ENCODE data around the gene PAOX.
"Not testable (repeated sequence)": the region's sequence is repeated elsewhere in the genome, so short reads cannot be mapped to it uniquely, and the experiment has no call there.

Gene PAOX

GRCh38 chr10:133403784-133404183 lies 24.7 kb downstream of the PAOX start:
- DNase-seq: no peak

DNA sequence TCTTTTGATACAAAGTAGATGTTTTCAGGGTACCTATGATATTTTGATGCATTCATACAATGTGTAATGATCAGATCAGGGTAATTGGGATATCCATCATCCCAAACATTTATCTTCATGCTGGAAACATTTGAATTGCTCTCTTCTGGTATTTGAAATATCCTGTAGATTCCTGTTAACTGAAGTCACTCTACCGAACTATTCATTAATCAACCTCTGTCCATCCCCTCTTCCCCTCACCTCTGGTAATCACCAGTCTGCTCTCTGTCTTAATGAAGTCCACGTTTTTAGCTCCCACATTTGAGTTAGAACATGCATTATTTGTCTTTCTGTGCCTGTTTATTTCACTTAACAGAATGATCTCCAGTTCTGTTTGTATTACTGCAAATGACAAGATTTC lies 26.2 kb downstream of the PAOX start:
- DNase-seq: no peak

DNA sequence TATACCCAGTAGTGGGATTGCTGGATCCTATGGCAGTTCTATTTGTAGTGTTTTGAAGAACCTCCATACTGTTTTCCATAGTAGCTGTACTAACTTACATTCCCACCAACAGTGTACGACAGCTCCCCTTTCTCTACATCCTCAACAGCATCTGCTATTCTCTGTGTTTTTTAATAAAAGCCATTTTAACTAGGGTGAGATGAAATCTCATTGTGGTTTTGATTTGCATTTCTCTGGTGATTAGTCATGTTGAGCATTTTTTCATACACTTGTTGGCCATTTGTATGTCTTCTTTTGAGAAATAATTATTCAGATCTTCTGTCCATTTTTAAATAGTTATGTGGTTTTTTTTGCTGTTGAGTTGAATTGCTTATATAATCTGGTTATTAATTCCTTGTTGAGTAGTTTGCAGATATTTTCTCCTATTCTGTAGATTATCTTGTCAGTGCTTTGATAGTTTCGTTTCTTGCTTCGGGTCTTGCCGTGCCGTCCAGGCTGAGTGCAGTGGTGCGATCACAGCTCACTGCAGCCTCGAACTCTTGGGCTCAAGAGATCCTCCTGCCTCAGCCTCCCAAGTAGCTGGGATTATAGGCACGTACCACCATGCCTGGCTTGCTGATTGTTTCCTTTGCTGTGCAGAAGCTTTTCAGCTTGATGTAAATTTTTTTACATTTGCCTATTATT lies 26.9 kb downstream of the PAOX start:
- no peak for DNase-seq

DNA sequence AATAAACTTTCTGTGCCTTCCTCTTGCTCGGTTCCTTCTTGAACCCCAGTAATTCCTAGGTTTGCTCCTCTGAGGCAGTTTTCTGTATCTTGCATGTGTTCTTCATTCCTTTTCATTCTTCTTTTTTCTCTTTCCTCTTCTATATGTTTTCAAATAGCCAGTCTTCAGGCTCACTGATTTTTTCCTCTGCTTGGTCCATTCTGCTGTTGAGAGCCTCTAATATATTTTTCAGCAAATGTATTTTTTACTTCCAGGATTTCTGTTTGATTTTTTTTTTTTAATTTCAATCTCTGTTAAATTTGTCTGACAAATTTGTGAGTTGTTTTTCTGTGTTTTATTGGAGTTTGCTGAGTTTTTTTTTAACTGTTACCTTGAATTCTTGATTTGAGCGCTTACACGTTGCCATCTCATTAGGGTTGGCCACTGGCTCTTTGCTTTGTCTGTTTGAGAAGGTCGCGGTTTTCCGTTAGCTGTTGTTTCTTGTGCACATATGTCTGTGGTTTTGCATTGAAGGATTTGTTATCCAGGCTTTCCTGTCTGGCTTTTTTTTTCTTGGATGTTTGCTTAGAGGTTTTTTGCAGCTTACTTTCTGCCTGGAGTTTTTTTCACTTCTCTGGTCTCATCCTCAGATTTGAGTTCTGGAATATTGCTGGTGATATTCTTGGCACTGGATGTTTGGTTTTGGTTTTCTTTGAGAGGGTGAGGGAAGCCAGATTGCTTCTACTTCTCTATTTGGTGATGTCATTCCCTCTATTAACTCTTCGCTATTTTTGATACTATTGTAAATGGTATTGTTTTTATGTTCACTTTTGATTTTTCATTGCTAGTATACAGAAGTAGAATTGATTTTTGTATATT lies 32.7 kb downstream of the PAOX start:
- DNase-seq: no peak

DNA sequence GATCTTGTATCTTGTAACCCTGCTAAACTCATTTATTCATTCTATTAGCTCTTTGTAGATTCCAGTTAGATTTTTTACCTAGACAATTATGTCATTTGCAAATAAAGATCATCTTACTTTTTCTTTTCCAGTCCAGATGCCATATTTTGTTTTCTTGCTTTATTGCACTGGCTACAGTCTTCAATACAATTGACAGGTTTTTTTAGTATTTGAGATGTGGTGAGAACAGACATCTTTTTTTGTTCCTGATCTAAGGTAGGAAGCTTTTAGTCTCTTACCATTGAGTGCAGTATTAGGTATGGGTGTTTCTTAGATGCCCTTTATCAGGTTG lies 33.3 kb downstream of the PAOX start:
- no peak for DNase-seq

- not testable (repeated sequence) for DNase-seq
These were observed 35.3 kb downstream of the PAOX start for GRCh38 chr10:133414401-133414800.

DNA sequence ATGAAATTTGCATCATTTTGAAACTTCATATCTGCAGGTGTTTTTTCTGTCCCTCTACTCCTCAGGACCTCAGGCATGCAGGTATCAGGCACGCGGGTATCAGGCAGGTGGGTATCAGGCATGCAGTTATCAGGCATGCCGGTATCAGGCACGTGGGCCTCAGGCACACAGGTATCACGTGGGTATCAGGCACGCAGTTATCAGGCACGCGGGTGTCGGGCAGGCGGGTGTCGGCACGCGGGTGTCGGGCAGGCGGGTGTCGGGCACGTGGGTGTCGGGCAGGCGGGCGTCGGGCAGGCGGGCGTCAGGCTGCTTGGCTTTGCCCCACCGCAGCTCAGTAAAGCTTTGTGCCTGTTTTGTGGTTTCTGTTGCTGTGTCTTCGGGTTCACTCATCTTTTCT lies 36.7 kb downstream of the PAOX start:
- no peak for DNase-seq

- DNase-seq: no peak
These were observed 39.4 kb downstream of the PAOX start for GRCh38 chr10:133418289-133418993.

DNA sequence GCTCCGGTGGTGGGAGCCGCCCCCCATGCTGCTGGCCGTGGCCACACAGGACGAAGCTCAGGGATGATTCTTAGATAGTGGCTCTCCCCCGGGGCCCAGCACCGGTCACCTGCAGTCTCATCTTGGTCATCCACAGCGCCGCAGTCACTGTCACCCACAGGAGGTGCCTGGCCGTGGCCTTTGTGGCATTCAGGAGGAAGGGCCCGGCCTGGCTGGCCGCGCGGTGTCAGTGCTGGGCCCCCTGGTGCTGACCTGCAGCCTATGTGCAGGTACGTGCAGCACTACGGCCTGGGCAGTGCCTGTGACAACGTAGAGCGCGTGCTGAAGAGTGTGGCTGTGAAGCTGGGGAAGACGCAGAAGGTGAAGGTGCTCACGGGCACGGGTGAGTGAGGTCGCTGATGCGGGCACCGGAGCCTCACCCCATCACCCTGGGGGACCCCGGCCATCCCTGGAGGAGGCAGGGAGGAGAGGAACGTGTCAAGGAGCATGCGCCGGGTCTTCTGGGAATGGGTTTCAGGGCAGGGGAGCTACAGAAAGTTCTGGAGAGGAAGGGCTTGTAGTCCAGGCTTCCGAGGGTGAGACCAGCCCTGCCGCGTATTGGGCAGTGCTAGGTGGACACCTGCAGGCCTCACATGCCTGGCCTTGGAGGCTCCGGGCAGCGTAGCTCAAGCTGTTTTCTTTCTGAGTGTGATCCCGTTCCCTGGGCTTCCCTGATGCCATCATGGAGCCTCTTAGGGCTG lies 40.3 kb downstream of the PAOX start:
- DNase-seq: no peak

- DNase-seq: no peak
These were observed 41.0 kb downstream of the PAOX start for GRCh38 chr10:133420028-133420427.

DNA sequence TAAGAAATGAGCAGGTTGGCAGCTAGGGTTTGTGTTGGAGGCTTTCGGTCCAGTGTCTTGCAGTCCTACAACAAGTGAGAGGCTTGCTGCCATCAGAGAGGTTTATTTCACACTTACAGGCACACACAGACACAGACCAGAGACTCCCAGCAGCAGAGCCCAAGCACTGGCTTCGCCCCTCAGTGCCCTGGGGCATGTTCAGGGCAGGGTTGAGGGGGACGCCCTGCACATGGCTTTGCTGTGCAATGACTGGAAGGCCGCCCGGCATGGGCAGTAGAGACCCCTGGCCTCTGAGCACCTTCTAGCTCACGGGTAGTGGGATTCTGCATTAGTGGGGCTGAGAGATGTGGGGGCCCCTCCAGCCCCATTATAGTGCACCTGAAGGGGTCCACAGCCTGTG lies 41.5 kb downstream of the PAOX start:
- no peak for DNase-seq

- DNase-seq: no peak
These were observed 42.5 kb downstream of the PAOX start for GRCh38 chr10:133421336-133422222.

- DNase-seq: no peak
These were observed 43.3 kb downstream of the PAOX start for GRCh38 chr10:133422223-133422806.

- DNase-seq: no peak
These were observed 44.0 kb downstream of the PAOX start for GRCh38 chr10:133422807-133423771.

DNA sequence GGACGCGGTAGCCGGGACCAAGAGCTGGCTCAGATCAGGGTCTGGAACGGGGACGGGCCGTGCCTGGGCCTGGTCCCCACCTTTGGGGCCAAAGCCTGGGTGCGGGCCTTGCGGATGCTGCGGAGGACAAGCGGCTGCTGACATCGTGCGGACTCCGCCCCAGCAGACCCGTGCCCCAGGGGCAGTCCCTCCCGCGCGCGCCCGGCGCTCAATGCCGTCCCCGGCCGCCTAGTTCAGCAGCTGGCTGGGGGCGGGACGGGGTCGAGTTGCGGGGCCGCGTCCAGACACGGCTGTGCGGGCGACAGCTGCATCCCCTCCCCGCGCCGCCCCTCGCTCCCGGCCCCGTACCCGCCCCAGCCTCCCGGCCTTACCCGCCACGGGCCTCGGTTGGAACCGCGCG lies 45.0 kb downstream of the PAOX start:
- not testable (repeated sequence) for DNase-seq

GRCh38 chr10:133424601-133425000 lies 45.5 kb downstream of the PAOX start, which contains the start of gene SPRN:
TSS of gene SPRN (minus strand) at chr10:133424625. CDS start at chr10:133423681, 944 bp downstream.
- not testable (repeated sequence) for DNase-seq

- DNase-seq: not testable (repeated sequence)
These were observed 50.5 kb downstream of the PAOX start for GRCh38 chr10:133429571-133429970.

DNA sequence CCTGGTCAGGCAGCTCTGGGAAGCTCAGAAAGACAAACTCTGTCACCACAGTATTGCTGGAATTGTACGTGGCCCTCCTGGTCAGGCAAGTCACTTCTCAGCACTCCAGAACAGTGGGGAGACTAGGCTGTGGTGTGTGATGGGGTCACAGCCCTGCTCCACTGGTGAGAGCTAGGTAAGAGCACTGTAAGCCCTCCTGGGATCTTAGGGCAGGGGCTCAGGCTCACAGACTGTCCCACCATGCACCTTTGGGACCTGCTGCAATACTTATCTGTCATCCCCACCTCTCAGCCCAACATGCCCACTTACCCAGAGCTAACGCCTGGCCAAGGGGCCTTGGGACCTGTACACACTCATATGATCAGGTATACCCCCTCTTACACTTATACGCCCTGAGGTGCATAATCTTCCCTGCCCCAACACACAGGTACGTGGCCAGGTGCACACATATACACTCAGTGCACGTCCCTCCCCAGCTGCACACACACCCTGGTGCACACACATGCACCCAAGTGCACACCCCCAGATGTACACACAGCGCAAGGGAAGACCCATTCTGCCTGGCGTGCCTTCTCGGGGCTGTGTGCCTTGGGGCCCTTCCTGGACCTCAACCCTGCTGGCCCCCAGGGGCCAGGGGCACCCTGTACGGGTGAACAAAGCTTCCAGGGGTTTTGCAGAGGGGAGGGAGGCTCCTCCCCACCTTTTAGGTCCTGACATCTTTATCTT lies 53.0 kb downstream of the PAOX start:
- DNase-seq: not testable (repeated sequence)

Measured in amygdala (tissue), 56 donors.